SH-SY5Y (cell line): ENCODE data around the gene ADGRL2.

ENCODE experiments used
- GATA2 ChIP-seq: IDR thresholded peaks from 2 replicates; pipeline ENCODE4 v1.6.1; 2011; ENCODE audit warnings: mild to moderate bottlenecking, low read depth, low read length
- GATA3 ChIP-seq: IDR thresholded peaks from 2 replicates; pipeline ENCODE4 v1.6.1; 2011; ENCODE audit warnings: low read depth, mild to moderate bottlenecking, low read length, moderate library complexity

ADGRL2 gene

DNA sequence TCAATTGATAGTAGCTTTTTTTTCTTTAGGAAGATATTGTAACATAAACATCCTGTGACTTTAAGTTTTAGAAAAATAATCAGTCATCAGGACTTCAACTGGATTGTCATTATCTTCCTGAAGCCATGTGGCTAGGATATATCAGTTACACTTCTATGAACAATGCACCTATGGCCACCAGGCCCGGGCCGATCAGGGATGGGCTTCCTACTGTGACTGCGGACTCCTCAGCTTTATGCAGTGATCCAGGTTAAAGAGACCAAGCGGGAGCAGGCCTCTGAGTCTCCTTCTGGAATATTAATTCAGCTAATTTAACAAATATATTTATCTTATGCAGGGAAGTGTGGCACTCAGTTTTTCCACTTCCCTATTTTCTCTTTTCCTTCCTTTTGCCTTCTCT, 200.6 kb downstream of the ADGRL2 start:
- TF ChIP-seq GATA2 (no peak), GATA3 (no peak)

DNA sequence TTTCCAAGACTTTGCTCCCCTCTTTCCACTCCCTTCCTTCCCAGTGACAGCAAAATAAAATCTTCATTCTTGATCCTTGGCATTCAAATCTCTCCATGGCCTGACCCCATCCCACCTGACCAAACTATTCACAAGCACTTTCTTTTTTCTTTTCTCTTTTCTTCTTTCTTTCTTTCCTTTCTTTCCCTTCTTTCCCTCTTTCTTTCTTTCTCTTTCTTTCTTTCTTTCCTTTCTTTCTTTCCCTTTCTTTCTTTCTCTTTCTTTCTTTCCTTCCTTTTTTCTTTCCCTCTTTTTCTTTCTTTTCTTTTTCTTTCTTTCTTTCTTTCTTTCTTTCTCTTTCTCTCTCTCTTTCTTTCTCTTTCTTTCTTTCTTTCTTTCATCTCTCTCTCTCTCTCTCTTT, 207.1 kb downstream of the ADGRL2 start:
- no peak for TF ChIP-seq GATA3
- no peak for TF ChIP-seq GATA2

- TF ChIP-seq GATA2 (no peak), GATA3 (no peak)
Measured at GRCh38 chr1:82013702-82014101, 213.0 kb downstream of the ADGRL2 start.

- TF ChIP-seq GATA3 (no peak), GATA2 (no peak)
Measured at GRCh38 chr1:82015444-82015843, 214.7 kb downstream of the ADGRL2 start.

DNA sequence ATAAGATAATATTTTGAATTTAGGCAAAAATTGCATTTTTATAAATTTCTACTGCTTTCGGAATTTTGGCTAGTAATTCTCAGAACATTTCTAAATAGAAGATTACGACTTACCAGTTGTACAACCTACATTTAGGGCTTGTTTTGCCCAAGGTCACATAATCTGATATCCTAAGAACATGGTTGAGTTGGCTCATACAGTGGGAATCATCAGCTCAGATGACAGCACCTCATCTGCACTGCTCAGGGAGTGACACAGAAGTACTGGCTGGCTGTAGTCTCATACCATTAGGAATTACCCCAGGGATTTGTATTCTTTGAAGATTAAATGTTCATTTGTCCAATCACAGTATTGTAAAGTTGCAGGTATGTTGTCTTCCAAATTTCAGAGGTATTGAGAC, 217.6 kb downstream of the ADGRL2 start:
- TF ChIP-seq GATA2 (no peak), GATA3 (no peak)

GRCh38 chr1:82019508-82019907, 218.8 kb downstream of the ADGRL2 start:
- no peak for TF ChIP-seq GATA3
- no peak for TF ChIP-seq GATA2

DNA sequence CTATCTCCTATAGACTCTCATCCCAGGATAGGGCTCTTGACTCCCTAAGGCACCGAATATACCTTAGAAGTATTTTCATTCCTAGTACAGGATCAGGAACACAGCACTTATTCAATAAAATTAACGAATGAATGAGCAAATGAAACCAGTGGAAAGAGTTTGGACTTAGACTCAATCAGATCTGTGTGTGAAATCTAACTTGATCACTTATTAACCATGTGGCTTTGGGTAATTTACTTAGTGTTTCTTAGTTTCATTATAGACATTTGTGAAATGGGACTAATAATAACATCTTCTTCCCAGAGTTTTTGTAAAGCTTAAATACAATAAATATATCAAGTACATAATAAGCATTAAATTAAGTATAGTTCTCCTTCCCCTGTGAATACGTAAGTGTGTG, 230.1 kb downstream of the ADGRL2 start:
- no peak for TF ChIP-seq GATA3
- no peak for TF ChIP-seq GATA2

GRCh38 chr1:82032068-82032467, 231.3 kb downstream of the ADGRL2 start:
- TF ChIP-seq GATA2, result no peak
- no peak for TF ChIP-seq GATA3

DNA sequence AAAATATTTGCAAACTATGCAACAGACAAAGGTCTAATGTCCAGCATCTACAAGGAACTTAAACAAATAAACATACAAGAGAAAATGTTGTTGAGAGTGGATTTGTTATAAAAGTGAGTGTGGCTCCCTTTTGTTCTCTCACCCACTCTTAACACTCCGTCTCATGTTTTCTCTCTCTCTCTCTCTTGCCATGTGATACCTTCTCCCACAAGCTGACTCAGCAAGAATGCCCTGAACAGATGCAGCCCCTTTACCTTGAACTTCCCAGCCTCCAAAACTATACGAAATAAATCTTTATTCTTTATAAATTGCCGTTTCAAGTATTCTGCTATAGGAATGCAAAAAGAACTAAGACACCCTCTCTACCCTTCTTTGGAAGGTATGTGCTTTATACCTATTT, 234.1 kb downstream of the ADGRL2 start:
- no peak for TF ChIP-seq GATA3
- no peak for TF ChIP-seq GATA2
